ENCODE results near the gene LIFR. TPM values are rescaled to one million over a fixed set of nuclear protein-coding genes. Genes with fewer than 3 reads are reported as not detected.

LIFR gene
- total and polyA plus RNA-seq, 4 donors = 39.8 to 179 (median 94.9) TPM

DNA sequence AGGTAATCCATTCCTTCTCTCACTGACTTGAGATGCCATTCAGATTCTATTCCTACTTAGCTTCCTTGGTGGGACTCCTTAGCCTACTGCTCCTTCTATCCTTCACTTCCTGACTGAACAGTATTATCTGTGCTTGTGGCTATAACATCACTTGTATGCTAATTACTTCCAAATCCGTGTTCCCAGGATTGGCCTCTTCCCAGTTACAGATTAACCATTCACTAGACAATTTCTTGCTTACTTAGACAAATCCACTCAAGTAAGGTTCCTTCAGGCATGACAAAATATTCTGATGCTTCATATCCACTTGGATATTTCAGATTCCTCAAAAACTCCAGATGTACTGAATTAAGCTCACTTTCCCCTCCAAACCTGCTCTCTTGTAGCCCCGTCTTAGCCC is 18.3 kb downstream of the LIFR start:
- Histone ChIP-seq H3K27ac (ENCODE audit: low read depth, low read length) (no peak overlapping the region), H3K4me1 (ENCODE audit: control insufficient read depth, insufficient read depth, low read length) (peaks cover 15% of the 10 kb centered on the region), H3K27me3 (ENCODE audit: control insufficient read depth, insufficient read depth, low read length) (no peaks in the 10 kb centered on the region), H3K9me3 (ENCODE audit: control insufficient read depth, insufficient read depth, low read length) (no peaks in the 10 kb centered on the region), H3K36me3 (ENCODE audit: control insufficient read depth, insufficient read depth, low read length) (no peaks in the 10 kb centered on the region), H3K4me3 (ENCODE audit: low read depth, low read length) (no peak overlapping the region)
- WGBS (ENCODE audit: insufficient coverage) = 50% methylated on average over 2 of the region's 2 CpGs
- DNase-seq (ENCODE audit: low read depth in 4 of 6, low spot score in 6 of 6) = no peak

- no peaks in the 10 kb centered on the region for H3K27me3 ChIP-seq (ENCODE audit: control insufficient read depth, insufficient read depth, low read length)
- DNase-seq (ENCODE audit: low read depth in 4 of 6, low spot score in 6 of 6) = no peak
- peaks cover 20% of the 10 kb centered on the region for H3K4me1 ChIP-seq (ENCODE audit: control insufficient read depth, insufficient read depth, low read length)
- no CpG with 5 or more reads among the region's 4 CpGs for WGBS (ENCODE audit: insufficient coverage)
- H3K36me3 ChIP-seq (ENCODE audit: control insufficient read depth, insufficient read depth, low read length) = no peaks in the 10 kb centered on the region
- H3K9me3 ChIP-seq (ENCODE audit: control insufficient read depth, insufficient read depth, low read length) = no peaks in the 10 kb centered on the region
- H3K4me3 ChIP-seq (ENCODE audit: low read depth, low read length) = no peak overlapping the region
- H3K27ac ChIP-seq (ENCODE audit: low read depth, low read length) = no peak overlapping the region
Observed at GRCh38 chr5:38537505-38537904, 18.9 kb downstream of the LIFR start.

DNA sequence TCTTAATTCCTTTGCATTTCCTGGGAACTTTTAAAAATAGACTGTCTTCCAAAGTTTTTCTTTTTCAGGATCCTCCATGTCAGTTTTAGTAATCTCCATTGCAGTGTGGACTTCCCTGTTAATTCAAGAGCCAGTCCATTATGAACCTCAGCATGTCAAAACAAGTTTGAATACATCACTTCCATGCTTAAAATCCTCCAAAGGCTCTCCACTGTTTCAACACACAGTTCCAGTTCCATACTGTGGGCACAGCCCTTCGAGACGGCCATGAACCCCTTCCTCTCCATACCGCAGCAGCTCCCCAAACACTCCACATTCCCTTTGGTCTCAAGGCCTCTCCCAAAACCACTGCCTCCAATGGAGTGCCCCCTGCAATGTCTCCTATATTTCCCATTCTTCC is 19.5 kb downstream of the LIFR start:
- Histone ChIP-seq H3K27me3 (ENCODE audit: control insufficient read depth, insufficient read depth, low read length) (no peaks in the 10 kb centered on the region), H3K4me3 (ENCODE audit: low read depth, low read length) (no peak overlapping the region), H3K27ac (ENCODE audit: low read depth, low read length) (no peak overlapping the region), H3K4me1 (ENCODE audit: control insufficient read depth, insufficient read depth, low read length) (peaks cover 25% of the 10 kb centered on the region), H3K9me3 (ENCODE audit: control insufficient read depth, insufficient read depth, low read length) (no peaks in the 10 kb centered on the region), H3K36me3 (ENCODE audit: control insufficient read depth, insufficient read depth, low read length) (no peaks in the 10 kb centered on the region)
- 79% methylated on average over 3 of the region's 3 CpGs for WGBS (ENCODE audit: insufficient coverage)
- DNase-seq (ENCODE audit: low read depth in 4 of 6, low spot score in 6 of 6) = no peak

- no peak for DNase-seq (ENCODE audit: low read depth in 4 of 6, low spot score in 6 of 6)
- Histone ChIP-seq H3K27ac (ENCODE audit: low read depth, low read length) (no peak overlapping the region), H3K9me3 (ENCODE audit: control insufficient read depth, insufficient read depth, low read length) (no peaks in the 10 kb centered on the region), H3K4me3 (ENCODE audit: low read depth, low read length) (no peak overlapping the region), H3K36me3 (ENCODE audit: control insufficient read depth, insufficient read depth, low read length) (no peaks in the 10 kb centered on the region), H3K27me3 (ENCODE audit: control insufficient read depth, insufficient read depth, low read length) (no peaks in the 10 kb centered on the region), H3K4me1 (ENCODE audit: control insufficient read depth, insufficient read depth, low read length) (peaks cover 26% of the 10 kb centered on the region)
- no CpG with 5 or more reads among the region's 2 CpGs for WGBS (ENCODE audit: insufficient coverage)
Observed at GRCh38 chr5:38535845-38536244, 20.6 kb downstream of the LIFR start.

DNA sequence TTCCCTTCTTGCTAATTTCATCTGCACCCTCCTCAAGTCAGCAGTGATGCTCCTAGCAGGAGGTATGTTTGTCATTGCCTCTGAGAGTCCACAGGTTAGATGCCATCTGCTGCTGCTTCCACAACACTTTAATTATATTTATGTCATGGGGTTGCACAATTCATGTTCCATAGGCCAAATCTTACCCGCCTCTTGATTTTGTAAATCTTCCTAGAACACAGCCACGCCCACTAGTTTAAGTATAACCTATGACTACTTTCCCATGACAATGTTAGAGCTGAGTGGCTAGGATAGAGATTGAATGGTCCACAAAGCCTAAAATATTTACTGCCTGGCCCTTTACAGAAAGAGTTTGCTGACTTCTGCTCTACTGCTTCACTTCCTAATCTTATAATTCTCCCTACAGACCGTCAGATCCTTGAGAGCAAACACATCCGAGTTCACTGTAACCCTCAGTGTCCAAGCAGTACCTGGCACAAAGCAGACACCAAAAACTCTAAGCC is 21.1 kb downstream of the LIFR start:
- no peak for DNase-seq (ENCODE audit: low read depth in 4 of 6, low spot score in 6 of 6)
- no peak overlapping the region for H3K4me3 ChIP-seq (ENCODE audit: low read depth, low read length)
- H3K27ac ChIP-seq (ENCODE audit: low read depth, low read length) = no peak overlapping the region
- 50% methylated on average over 2 of the region's 4 CpGs for WGBS (ENCODE audit: insufficient coverage)
- no peaks in the 10 kb centered on the region for H3K9me3 ChIP-seq (ENCODE audit: control insufficient read depth, insufficient read depth, low read length)
- peaks cover 23% of the 10 kb centered on the region for H3K4me1 ChIP-seq (ENCODE audit: control insufficient read depth, insufficient read depth, low read length)
- H3K27me3 ChIP-seq (ENCODE audit: control insufficient read depth, insufficient read depth, low read length) = no peaks in the 10 kb centered on the region
- no peaks in the 10 kb centered on the region for H3K36me3 ChIP-seq (ENCODE audit: control insufficient read depth, insufficient read depth, low read length)

GRCh38 chr5:38534156-38534453 is 22.3 kb downstream of the LIFR start:
- Histone ChIP-seq H3K27me3 (ENCODE audit: control insufficient read depth, insufficient read depth, low read length) (no peaks in the 10 kb centered on the region), H3K4me3 (ENCODE audit: low read depth, low read length) (no peak overlapping the region), H3K9me3 (ENCODE audit: control insufficient read depth, insufficient read depth, low read length) (no peaks in the 10 kb centered on the region), H3K27ac (ENCODE audit: low read depth, low read length) (no peak overlapping the region), H3K36me3 (ENCODE audit: control insufficient read depth, insufficient read depth, low read length) (no peaks in the 10 kb centered on the region), H3K4me1 (ENCODE audit: control insufficient read depth, insufficient read depth, low read length) (peaks cover 22% of the 10 kb centered on the region)
- peak in 1 of 6 donors; percentile 35 for DNase-seq (ENCODE audit: low read depth in 4 of 6, low spot score in 6 of 6)
- WGBS (ENCODE audit: insufficient coverage) = no CpG with 5 or more reads among the region's 1 CpG

DNA sequence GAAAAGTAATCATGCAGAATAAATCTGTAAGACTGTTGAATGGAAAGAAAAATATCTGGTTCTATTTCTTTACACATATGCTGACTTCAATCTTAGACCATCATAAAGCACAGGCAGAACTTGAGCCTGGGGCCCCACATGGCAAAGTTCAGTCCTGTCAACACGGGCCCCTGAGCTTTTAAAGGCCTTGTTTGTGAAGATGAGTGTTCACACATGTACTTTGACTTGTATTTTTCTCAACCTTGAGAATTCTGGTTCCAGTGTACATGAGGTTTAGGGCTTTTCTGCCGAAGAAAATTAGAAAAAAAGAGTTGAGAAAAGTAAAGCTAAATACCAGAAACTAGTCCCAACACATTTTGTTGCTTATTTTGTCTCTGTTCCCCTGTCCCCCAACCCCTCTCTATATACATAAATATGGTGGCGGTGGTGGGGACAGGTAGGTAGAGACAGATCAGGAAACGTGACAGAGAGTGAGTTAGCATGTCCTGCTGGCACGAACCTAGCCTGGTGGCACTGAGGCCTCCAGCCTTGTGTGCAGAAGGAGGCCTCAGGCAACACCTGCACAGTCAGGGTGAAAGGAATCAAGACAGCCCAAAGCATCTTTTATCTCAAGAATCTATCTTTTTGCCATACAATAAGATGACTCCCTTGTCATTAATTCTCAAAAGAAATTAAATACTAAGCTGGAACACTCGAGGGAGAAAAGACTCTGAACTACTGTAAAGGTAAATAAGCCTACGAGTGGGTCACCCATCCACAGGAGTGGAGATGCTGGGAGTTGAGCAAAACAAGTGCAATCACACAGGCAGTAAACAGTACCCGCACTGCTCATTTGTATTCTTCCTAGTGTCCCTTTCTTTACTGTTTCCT is 22.9 kb downstream of the LIFR start:
- no peak for DNase-seq (ENCODE audit: low read depth in 4 of 6, low spot score in 6 of 6)
- H3K27me3 ChIP-seq (ENCODE audit: control insufficient read depth, insufficient read depth, low read length) = no peaks in the 10 kb centered on the region
- H3K36me3 ChIP-seq (ENCODE audit: control insufficient read depth, insufficient read depth, low read length) = no peaks in the 10 kb centered on the region
- no peaks in the 10 kb centered on the region for H3K9me3 ChIP-seq (ENCODE audit: control insufficient read depth, insufficient read depth, low read length)
- peak overlapping the region; percentile 41 for H3K27ac ChIP-seq (ENCODE audit: low read depth, low read length)
- H3K4me3 ChIP-seq (ENCODE audit: low read depth, low read length) = no peak overlapping the region
- H3K4me1 ChIP-seq (ENCODE audit: control insufficient read depth, insufficient read depth, low read length) = peaks cover 22% of the 10 kb centered on the region
- 59% methylated on average over 4 of the region's 8 CpGs for WGBS (ENCODE audit: insufficient coverage)

GRCh38 chr5:38532165-38532669 is 24.2 kb downstream of the LIFR start:
- no peaks in the 10 kb centered on the region for H3K27me3 ChIP-seq (ENCODE audit: control insufficient read depth, insufficient read depth, low read length)
- WGBS (ENCODE audit: insufficient coverage) = 24% methylated on average over 6 of the region's 9 CpGs
- H3K36me3 ChIP-seq (ENCODE audit: control insufficient read depth, insufficient read depth, low read length) = no peaks in the 10 kb centered on the region
- peaks cover 22% of the 10 kb centered on the region for H3K4me1 ChIP-seq (ENCODE audit: control insufficient read depth, insufficient read depth, low read length)
- H3K4me3 ChIP-seq (ENCODE audit: low read depth, low read length) = no peak overlapping the region
- no peaks in the 10 kb centered on the region for H3K9me3 ChIP-seq (ENCODE audit: control insufficient read depth, insufficient read depth, low read length)
- peak in 2 of 6 donors; percentile 61 to 63 for DNase-seq (ENCODE audit: low read depth in 4 of 6, low spot score in 6 of 6)
- H3K27ac ChIP-seq (ENCODE audit: low read depth, low read length) = peak overlapping the region; percentile 6

DNA sequence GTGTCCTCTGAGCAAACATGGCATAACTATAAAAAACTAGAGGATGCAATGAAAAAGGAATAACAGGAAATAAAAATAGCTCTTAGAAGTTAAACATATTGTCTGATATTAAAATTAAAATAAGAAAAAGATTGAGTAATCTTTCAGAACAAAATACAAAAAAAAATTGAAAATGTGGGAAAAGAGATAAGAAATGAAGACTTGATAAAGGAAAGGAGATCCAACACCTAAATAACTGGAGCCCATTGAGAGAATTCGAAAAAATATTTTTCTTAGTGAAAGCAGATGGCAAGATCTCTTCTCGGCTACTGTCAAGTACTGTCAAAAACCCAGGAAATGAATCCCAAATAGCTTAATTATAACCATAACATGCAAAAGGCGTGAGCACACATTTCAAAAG is 24.9 kb downstream of the LIFR start:
- DNase-seq (ENCODE audit: low read depth in 4 of 6, low spot score in 6 of 6) = no peak
- Histone ChIP-seq H3K27me3 (ENCODE audit: control insufficient read depth, insufficient read depth, low read length) (no peaks in the 10 kb centered on the region), H3K4me1 (ENCODE audit: control insufficient read depth, insufficient read depth, low read length) (peaks cover 22% of the 10 kb centered on the region), H3K9me3 (ENCODE audit: control insufficient read depth, insufficient read depth, low read length) (no peaks in the 10 kb centered on the region), H3K36me3 (ENCODE audit: control insufficient read depth, insufficient read depth, low read length) (no peaks in the 10 kb centered on the region), H3K4me3 (ENCODE audit: low read depth, low read length) (no peak overlapping the region), H3K27ac (ENCODE audit: low read depth, low read length) (no peak overlapping the region)
- WGBS (ENCODE audit: insufficient coverage) = no CpG with 5 or more reads among the region's 3 CpGs
